GM18526 (cell line): Measurements from ENCODE around the gene RAP1GDS1.

ENCODE experiments used
- POLR2A ChIP-seq: IDR thresholded peaks from 3 replicates; pipeline ENCODE4 v1.6.1; 2011; ENCODE audit not compliant: insufficient read length; ENCODE audit errors: extremely low read depth

RAP1GDS1 gene

GRCh38 chr4:98275145-98275544, 14.0 kb downstream of the RAP1GDS1 start:
- TF ChIP-seq POLR2A, result no peak

GRCh38 chr4:98283219-98284189, 22.3 kb downstream of the RAP1GDS1 start:
- no peak for TF ChIP-seq POLR2A

GRCh38 chr4:98284640-98285046, 23.5 kb downstream of the RAP1GDS1 start:
- TF ChIP-seq POLR2A, result no peak

GRCh38 chr4:98285676-98286075, 24.5 kb downstream of the RAP1GDS1 start:
- no peak for TF ChIP-seq POLR2A

GRCh38 chr4:98287328-98287727, 26.1 kb downstream of the RAP1GDS1 start:
- TF ChIP-seq POLR2A, result no peak

- TF ChIP-seq POLR2A, result no peak
Observed at GRCh38 chr4:98289375-98289774, 28.2 kb downstream of the RAP1GDS1 start.

- no peak for TF ChIP-seq POLR2A
Observed at GRCh38 chr4:98290511-98290910, 29.3 kb downstream of the RAP1GDS1 start.

- no peak for TF ChIP-seq POLR2A
Observed at GRCh38 chr4:98293104-98293887, 32.1 kb downstream of the RAP1GDS1 start.

- no peak for TF ChIP-seq POLR2A
Observed at GRCh38 chr4:98298022-98298421, 36.8 kb downstream of the RAP1GDS1 start.

- TF ChIP-seq POLR2A, result no peak
Observed at GRCh38 chr4:98300706-98301105, 39.5 kb downstream of the RAP1GDS1 start.

- no peak for TF ChIP-seq POLR2A
Observed at GRCh38 chr4:98305576-98305975, 44.4 kb downstream of the RAP1GDS1 start.

- TF ChIP-seq POLR2A, result no peak
Observed at GRCh38 chr4:98310867-98311266, 49.7 kb downstream of the RAP1GDS1 start.

GRCh38 chr4:98311656-98312055, 50.5 kb downstream of the RAP1GDS1 start:
- no peak for TF ChIP-seq POLR2A

- TF ChIP-seq POLR2A, result no peak
Observed at GRCh38 chr4:98314791-98315565, 53.8 kb downstream of the RAP1GDS1 start.

- TF ChIP-seq POLR2A, result no peak
Observed at GRCh38 chr4:98318521-98318920, 57.3 kb downstream of the RAP1GDS1 start.
